Kidney (tissue), 14 donors: ENCODE data around the gene LIN37. TPM values are rescaled to one million over a fixed set of nuclear protein-coding genes. Genes with fewer than 3 reads are reported as not detected.
"Not testable (repeated sequence)": the region's sequence is repeated elsewhere in the genome, so short reads cannot be mapped to it uniquely, and the experiment has no call there.

Source experiments
- DNase-seq, 5 donors: peaks; one replicate each; pipeline ENCODE4 v3.0.0-alpha.2; 2013 to 2020
- FAIRE-seq: peaks from 2 replicates; lab custom pipeline; 2012; peaks lifted over from hg19 to GRCh38; lab: Jason Lieb, UNC
- H3K27ac ChIP-seq, 2 donors: one replicate each; pipeline ENCODE4 v1.7.0; 2013; ENCODE audit warnings: low read depth in 2 of 2, low read length in 2 of 2, inconsistent platforms in 1 of 2
- H3K27me3 ChIP-seq: one replicate; pipeline ENCODE4 v1.7.1; 2013; ENCODE audit warnings: low read length, inconsistent platforms; ENCODE audit not compliant: control insufficient read depth, insufficient read depth
- H3K36me3 ChIP-seq, 3 donors: one replicate each; pipeline versions ENCODE4 v1.7.0 to v1.7.1; 2013; ENCODE audit warnings: low read length in 3 of 3, control low read depth in 1 of 3, inconsistent platforms in 1 of 3; ENCODE audit not compliant: insufficient read depth in 3 of 3, control insufficient read depth in 2 of 3
- H3K4me1 ChIP-seq, 3 donors: one replicate each; pipeline versions ENCODE4 v1.7.0 to v1.7.1; 2013; ENCODE audit warnings: low read length in 3 of 3, inconsistent platforms in 1 of 3, low read depth in 1 of 3; ENCODE audit not compliant: control insufficient read depth in 2 of 3, insufficient read depth in 2 of 3
- H3K4me3 ChIP-seq, 3 donors: one replicate each; pipeline versions ENCODE4 v1.7.0 to v1.8.1; 2013; ENCODE audit warnings: low read length in 3 of 3, control low read depth in 1 of 3, inconsistent platforms in 1 of 3
- H3K9ac ChIP-seq, 3 donors: one replicate each; pipeline versions ENCODE4 v1.7.0 to v1.7.1; 2013; ENCODE audit warnings: low read length in 3 of 3, control low read depth in 1 of 3, inconsistent platforms in 1 of 3
- H3K9me3 ChIP-seq, 3 donors: one replicate each; pipeline versions ENCODE4 v1.7.0 to v1.7.1; 2013; ENCODE audit warnings: low read length in 3 of 3, control low read depth in 1 of 3, inconsistent platforms in 1 of 3; ENCODE audit not compliant: control insufficient read depth in 2 of 3, insufficient read depth in 1 of 3
- CTCF ChIP-seq: IDR thresholded peaks from 3 replicates; pipeline ENCODE4 v1.5.1; 2012; ENCODE audit warnings: mild to moderate bottlenecking, moderate library complexity, borderline replicate concordance; ENCODE audit not compliant: insufficient read depth; ENCODE audit errors: extremely low read depth
- intact Hi-C: fragments of 100-400 bp; cut with DNase I; formaldehyde crosslinking; loops from one replicate; pipeline ENCODE4 v1.11.1; 2022
- polyA plus RNA-seq: library from polyadenylated mRNA; stranded (reverse); fragments of 350-450 nt; fragmentation: Illumina TruSeq; extraction: RNeasy Lipid Tissue Mini Kit (QIAGEN cat#74804); gene quantifications from one replicate; pipeline ENCODE4 v1.2.3, GENCODE V29; 2014; ENCODE audit warnings: low read depth, low replicate concordance; ENCODE audit not compliant: insufficient read depth
- total RNA-seq: library from RNA; stranded (reverse); fragmentation: NEBNext Ultra II Directional; extraction: Animal tissue kit (Norgen Biotek cat#: 25700); gene quantifications from one replicate; pipeline ENCODE4 v1.2.1, GENCODE V29; 2021
- donor health status: control.
- donor health status: control.
- donor health status: control.
- donor health status: control.
- donor health status: control.
- donor health status: DM: yes; HTN: yes; CAD: no.
- donor health status: Normal renal cell carcinoma (clear cell type).

Gene LIN37
- total and polyA plus RNA-seq, 2 donors from 2014 or later, result 11.2 to 11.4 TPM

- FAIRE-seq, result no peak
- intact Hi-C loops, result no loop called here
These were observed 27.0 kb upstream of the LIN37 start for GRCh38 chr19:35721374-35721773.

GRCh38 chr19:35722461-35722860 lies 25.9 kb upstream of the LIN37 start:
- Histone ChIP-seq H3K9ac (no peak overlapping the region), H3K27me3 (no peaks in the 10 kb centered on the region), H3K27ac (no peak overlapping the region), H3K4me3 (no peak overlapping the region), H3K4me1 (peaks cover 0 to 8% (median 0%) of the 10 kb centered on the region in 3 donors), H3K36me3 (peaks cover 5 to 62% (median 38%) of the 10 kb centered on the region in 3 donors), H3K9me3 (no peaks in the 10 kb centered on the region)
- DNase-seq, result peak in 1 of 5 donors; percentile 37
- TF ChIP-seq CTCF, result no peak
- no peak for FAIRE-seq
- intact Hi-C loops, result no loop called here

More at GRCh38 chr19:35721374-35721773, 27.0 kb upstream of the LIN37 start:
- Histone ChIP-seq H3K36me3 (peaks cover 4 to 54% (median 35%) of the 10 kb centered on the region in 3 donors), H3K9ac (no peak overlapping the region), H3K27ac (no peak overlapping the region), H3K9me3 (no peaks in the 10 kb centered on the region), H3K4me1 (peaks cover 0 to 8% (median 0%) of the 10 kb centered on the region in 3 donors), H3K4me3 (no peak overlapping the region), H3K27me3 (no peaks in the 10 kb centered on the region)
- DNase-seq, result peak in 1 of 5 donors; percentile 76
- TF ChIP-seq CTCF, result no peak

- no peak overlapping the region for H3K4me3 ChIP-seq
- intact Hi-C loops, result no loop called here
- H3K4me1 ChIP-seq, result peaks cover 0 to 8% (median 0%) of the 10 kb centered on the region in 3 donors
- no peaks in the 10 kb centered on the region for H3K9me3 ChIP-seq
- H3K9ac ChIP-seq, result no peak overlapping the region
- H3K27me3 ChIP-seq, result no peaks in the 10 kb centered on the region
- no peak for FAIRE-seq
- peaks cover 5 to 66% (median 40%) of the 10 kb centered on the region in 3 donors for H3K36me3 ChIP-seq
- no peak for TF ChIP-seq CTCF
- peak in 1 of 5 donors; percentile 75 for DNase-seq
- no peak overlapping the region for H3K27ac ChIP-seq
These were observed 25.5 kb upstream of the LIN37 start for GRCh38 chr19:35722897-35723296.

- DNase-seq (no peak), FAIRE-seq (no peak)
- intact Hi-C loops, result no loop called here
- peaks cover 5 to 74% (median 43%) of the 10 kb centered on the region in 3 donors for H3K36me3 ChIP-seq
- peaks cover 0 to 8% (median 0%) of the 10 kb centered on the region in 3 donors for H3K4me1 ChIP-seq
- H3K9me3 ChIP-seq, result no peaks in the 10 kb centered on the region
- no peak for TF ChIP-seq CTCF
- no peak overlapping the region for H3K27ac ChIP-seq
- H3K9ac ChIP-seq, result no peak overlapping the region
- no peak overlapping the region for H3K4me3 ChIP-seq
- H3K27me3 ChIP-seq, result no peaks in the 10 kb centered on the region
These were observed 24.7 kb upstream of the LIN37 start for GRCh38 chr19:35723671-35724070.

GRCh38 chr19:35724132-35724531 lies 24.2 kb upstream of the LIN37 start:
- not testable (repeated sequence) for FAIRE-seq, DNase-seq, H3K4me1 ChIP-seq

More at GRCh38 chr19:35724132-35724531, 24.2 kb upstream of the LIN37 start:
- H3K9me3 ChIP-seq, H3K27ac ChIP-seq, H3K27me3 ChIP-seq, H3K9ac ChIP-seq, H3K4me3 ChIP-seq, intact Hi-C loops: not testable (repeated sequence)
- H3K36me3 ChIP-seq, result peaks cover 5 to 79% (median 46%) of the 10 kb centered on the region in 3 donors
